ENCODE results near the gene CLASRP.
"Not testable (repeated sequence)": the region's sequence is repeated elsewhere in the genome, so short reads cannot be mapped to it uniquely, and the experiment has no call there.

The CLASRP gene

DNA sequence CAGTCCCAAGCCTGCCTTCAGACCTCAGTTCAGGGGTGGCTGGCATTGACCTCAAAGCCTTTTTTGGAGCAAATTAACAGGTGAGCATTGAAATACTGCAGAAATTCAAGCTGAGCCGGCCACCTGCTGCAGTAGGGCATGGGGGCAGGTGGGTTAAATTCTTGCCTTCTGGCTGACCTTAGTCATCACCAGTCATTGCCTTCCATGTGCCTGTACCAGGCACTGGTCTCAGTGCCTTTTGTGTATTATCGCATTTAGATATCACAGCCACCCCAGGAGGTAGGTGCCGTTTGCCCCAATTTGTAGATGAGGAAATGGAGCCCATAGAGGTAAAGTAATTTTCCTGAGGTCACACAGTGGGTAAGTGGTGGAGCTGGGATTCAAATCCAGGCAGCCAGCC is 61.4 kb downstream of the CLASRP start:
- in situ Hi-C loops (cut with MboI; ENCODE audit: low sequenced_read_pairs) = no loop called here

DNA sequence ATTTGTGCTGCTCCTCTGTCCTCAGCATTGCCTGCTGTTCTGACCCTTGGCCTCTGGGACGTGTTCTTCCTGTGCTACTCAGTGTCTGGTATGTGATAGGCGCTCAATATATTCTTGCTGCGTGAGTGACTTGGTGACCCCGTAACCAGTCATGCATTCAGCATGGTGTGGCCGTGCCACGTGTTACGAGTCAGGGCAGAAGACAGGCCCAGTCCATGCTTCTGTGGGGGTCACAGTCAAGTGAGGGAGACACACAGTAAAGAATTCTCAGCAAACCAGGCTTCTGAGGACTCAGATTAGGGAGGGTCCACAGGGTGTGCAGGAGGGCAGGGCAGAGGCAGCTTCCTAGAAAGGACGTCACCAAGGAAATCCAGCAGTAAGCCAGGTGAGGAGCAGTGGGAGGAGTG is 62.0 kb downstream of the CLASRP start:
- in situ Hi-C loops (cut with MboI; ENCODE audit: low sequenced_read_pairs) = no loop called here

DNA sequence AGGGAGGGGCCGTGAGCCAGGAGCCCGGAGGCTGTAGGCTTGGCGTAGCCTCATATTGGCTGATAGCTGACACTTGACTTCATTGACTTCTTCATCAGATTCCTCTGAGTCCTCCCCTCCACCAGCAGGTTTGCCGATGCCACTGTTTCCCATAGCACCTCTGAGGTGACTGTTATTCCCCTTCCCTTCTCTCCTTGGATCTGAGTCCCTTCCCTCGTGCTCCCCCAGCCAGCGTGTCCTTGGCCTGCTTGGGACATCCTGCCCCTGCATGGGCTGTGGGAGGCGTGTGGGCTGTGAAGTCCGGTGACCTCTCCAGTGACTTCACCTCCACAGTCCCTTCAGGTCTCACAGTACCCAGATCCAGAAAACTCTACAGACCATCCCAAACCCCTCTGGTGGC is 63.0 kb downstream of the CLASRP start:
- in situ Hi-C loops (cut with MboI; ENCODE audit: low sequenced_read_pairs) = no loop called here

DNA sequence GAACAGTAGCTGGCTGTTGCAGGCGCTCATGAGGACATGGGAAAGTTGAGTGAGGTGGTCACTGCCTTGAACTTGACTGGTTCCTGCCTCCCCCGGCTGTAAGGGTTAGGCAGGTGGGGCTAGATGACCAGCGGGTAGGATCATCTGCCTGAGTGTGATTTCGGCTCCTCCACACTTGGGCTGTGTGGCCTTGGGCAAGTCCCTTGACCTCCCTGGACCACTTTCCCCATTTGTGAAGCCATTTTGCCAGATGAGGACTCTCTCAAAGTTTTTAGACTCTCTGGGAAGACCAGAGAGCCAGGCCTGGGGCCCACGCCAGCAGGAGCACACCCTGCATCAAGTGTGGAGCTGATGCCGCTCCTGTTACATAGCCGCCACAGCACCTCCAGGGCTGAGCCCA is 63.6 kb downstream of the CLASRP start:
- in situ Hi-C loops (cut with MboI; ENCODE audit: low sequenced_read_pairs) = no loop called here

DNA sequence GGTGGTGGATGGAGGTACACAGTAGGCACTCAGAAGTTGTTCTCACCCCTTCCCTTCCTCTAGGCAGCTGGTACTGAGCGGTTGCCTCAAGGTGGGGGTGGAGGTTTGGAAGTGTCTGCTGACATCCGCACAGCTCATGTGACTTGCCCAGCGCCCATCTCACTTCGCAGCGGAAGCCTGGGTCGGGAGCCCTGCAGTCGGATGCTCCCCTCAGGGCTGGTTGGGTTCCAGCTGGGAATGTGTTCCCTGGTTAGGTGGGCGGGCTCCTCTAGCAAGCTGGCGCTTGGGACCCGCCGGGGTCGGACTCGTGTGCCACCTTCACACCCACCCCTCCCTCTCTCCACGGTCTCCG is 64.3 kb downstream of the CLASRP start:
- in situ Hi-C loops (cut with MboI; ENCODE audit: low sequenced_read_pairs) = no loop called here

DNA sequence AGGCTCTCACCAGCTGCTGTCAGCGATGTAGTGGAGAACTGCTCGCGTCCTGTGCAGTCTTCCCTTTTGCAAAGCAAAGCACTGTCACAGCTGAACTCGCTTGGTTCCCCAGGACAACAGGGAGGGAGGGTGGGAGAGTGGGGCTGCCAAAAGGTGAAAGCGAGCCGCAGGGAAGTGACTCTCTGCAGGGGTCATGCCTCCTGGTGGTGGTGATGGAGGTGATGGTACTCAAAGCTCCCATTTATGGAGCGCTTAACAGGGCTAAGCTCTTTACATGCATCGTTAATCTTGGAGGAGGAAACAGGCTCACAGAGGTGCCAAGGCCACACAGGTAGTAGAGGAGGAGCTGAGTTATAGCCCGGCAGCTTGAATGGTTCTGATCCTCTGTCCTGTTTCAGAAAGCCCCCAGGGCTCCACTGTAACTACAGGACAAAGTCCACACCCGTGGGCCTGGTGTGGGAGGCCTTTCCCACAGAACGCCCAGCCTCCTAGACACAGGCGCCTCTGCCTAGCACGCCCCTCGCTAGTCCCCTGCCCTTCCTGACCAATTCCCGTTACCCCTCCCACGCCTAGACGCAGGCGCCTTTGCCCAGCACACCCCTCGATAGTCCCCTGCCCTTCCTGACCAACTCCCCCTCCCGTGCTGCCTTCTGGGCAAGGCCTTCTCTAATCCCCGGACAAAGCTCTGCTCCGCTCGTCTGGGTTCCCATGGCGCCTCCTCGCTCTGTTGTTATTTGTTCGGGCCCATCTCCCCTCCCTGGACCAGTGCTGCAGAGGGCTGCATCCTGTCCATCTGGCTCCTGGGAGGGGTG is 64.9 kb downstream of the CLASRP start:
- in situ Hi-C loops (cut with MboI; ENCODE audit: low sequenced_read_pairs) = no loop called here

DNA sequence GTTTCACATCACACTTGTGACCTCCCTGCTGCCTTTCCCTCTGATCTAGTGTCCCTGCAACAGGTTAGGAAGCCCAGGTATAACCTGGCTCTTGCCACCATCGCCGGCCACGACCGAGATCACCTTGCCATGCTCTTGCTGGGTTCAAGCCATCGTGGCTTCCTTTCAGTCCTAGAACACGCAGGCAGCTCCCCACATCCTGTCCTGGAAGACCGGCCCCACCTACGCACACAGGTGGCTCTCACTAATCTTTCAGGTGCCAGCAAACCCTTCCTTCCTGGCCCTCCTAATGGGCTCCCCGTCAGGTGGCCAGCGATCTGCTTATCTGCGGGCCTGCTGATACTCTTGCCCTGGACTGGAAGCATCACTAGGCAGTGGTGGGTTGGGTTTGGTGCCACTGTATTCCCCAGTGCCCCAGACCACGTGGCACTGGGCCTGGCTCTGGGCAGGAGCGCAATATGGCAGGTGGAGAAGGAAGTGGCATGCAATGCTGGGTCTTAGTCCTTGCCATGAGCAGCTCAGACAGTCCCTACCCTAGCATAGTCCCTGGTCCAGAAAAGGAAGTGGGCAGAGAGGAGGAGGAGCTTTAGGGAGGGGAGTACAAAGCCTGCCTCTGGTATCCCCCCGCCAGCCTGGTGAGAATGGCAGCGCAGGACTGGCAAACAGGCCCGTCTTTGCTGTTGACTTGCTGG is 66.0 kb downstream of the CLASRP start:
- in situ Hi-C loops (cut with MboI; ENCODE audit: low sequenced_read_pairs) = no loop called here

DNA sequence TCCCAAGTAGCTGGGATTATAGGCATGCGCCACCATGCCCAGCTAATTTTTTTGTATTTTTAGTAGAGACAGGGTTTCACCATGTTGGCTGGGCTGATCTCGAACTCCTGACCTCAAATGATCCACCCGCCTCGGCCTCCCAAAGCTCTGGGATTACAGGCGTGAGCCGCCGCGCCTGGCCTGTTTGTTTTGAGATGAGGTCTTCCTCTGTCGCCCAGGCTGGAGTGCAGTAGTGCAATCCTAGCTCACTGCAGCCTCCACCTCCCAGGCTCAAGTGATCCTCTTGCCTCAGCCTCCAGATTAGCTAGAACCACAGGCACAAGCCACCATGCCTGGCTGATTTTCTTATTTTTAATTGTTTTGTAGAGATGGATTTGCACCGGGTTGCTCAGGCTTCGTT is 67.5 kb downstream of the CLASRP start:
- in situ Hi-C loops (cut with MboI; ENCODE audit: low sequenced_read_pairs) = not testable (repeated sequence)

DNA sequence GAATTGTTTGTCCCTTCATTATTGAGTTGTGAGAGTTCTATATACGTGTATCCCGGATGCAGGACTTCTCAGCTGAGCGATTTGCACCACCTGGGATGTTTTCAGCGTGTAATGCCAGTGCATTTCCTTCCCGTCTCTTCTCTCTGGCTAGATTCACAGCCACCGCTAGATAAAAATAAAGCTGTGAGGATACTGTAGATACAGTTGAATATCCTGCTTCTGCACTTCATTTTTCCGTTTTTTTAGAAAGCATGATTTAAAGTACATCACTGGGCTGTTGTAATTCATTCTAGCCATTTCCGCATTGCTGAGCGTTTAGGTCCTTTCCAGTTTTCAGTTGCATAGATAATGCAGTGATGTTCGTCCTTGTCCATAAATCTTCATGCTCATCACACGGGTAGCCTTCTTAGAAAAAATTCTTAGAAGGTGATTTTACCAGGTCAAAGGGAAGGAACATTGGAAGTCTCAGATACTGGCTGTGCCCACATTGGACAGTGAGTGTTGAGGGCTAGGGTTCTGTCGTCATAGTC is 68.8 kb downstream of the CLASRP start:
- in situ Hi-C loops (cut with MboI; ENCODE audit: low sequenced_read_pairs) = no loop called here

DNA sequence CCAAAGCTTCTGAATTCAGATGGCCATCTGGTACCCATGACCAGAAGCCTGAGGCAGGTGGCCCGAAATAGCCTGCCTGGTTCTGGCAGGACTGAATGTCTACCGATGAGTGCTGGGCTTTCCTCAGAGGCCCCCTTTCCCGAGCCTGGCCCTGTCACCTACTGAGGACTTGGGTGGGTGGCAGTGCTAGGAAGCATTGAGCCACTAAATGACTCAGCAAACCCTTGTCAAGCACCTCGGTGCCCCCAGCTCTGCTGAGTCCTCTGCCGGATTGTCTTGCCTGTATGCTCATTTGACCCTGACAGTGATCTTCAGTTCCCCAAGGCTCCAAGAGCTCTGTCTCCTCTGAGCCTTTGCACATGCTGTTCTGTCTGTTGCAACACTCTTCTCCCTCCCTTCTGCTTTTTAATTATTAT is 72.0 kb downstream of the CLASRP start:
- in situ Hi-C loops (cut with MboI; ENCODE audit: low sequenced_read_pairs) = no loop called here

DNA sequence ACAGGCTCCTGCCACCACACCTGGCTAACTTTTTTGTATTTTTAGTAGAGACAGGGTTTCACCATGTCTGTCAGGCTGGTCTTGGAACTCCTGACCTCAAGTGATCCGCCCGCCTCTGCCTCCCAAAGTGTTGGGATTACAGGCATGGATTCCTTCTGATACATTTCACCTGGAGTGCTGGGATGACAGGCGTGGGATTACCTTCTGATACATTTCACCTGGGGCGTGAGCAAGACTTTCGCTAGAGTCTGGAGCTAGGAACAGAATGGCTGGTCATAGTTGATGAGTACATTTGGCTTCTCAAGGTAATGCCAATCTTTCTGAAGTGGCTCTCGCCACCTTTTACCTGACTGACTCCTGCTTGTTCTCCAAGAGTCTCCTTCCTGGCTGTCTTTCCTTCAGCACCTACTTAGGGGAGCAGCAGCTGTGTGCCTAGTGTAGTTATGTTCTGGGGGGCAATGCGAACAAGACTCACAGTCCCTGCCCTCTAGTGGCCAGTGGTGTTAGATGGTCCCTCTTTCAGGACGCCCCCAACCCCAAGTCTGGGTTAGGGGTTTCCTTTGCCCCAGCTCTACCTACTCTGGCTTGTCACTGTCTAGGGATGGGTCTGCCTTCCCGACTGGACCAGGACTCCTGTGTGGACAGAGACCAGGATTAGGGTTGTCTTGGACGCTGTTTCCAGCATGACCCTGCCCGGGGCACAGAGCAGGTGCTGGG is 73.4 kb downstream of the CLASRP start:
- in situ Hi-C loops (cut with MboI; ENCODE audit: low sequenced_read_pairs) = no loop called here

DNA sequence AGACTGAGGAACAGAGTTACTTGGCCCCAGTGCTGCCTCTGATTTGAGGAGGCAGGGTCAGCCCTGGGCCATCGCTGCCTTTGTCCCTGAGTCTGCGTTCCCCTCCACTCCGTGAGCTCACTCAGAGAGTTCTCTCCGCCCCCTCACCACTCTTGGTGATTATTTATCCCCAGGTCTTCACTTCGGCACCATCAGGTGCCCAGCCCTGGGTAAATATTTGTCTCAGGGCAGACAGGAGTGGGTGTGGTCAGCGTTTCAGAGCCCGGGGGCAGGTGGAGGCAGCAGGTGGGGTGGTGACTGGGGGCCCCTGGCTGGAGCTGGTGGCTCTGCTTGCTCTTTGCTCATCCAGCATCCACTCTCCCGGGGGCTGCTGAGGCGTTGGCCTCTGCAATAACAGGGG is 74.8 kb downstream of the CLASRP start:
- in situ Hi-C loops (cut with MboI; ENCODE audit: low sequenced_read_pairs) = no loop called here

DNA sequence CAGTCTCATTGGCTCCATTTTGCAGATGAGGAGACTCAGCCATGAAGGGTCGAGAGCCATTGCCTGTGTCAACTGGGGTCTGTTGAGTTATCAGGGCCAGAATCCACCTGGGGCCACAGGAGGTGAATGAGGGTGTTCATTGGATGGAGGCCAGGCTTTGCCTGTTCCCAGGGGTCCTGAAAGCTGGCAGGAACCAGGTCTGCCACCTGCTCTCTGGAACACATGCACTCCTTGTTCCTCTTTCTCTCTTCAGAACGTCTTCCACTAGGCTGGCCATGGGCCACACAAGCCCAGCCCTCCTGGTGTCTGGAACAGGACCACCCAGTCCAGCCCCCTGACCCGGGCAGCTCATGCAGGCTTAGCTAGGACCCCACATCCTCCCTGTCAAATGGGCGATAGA is 75.3 kb downstream of the CLASRP start:
- in situ Hi-C loops (cut with MboI; ENCODE audit: low sequenced_read_pairs) = no loop called here

DNA sequence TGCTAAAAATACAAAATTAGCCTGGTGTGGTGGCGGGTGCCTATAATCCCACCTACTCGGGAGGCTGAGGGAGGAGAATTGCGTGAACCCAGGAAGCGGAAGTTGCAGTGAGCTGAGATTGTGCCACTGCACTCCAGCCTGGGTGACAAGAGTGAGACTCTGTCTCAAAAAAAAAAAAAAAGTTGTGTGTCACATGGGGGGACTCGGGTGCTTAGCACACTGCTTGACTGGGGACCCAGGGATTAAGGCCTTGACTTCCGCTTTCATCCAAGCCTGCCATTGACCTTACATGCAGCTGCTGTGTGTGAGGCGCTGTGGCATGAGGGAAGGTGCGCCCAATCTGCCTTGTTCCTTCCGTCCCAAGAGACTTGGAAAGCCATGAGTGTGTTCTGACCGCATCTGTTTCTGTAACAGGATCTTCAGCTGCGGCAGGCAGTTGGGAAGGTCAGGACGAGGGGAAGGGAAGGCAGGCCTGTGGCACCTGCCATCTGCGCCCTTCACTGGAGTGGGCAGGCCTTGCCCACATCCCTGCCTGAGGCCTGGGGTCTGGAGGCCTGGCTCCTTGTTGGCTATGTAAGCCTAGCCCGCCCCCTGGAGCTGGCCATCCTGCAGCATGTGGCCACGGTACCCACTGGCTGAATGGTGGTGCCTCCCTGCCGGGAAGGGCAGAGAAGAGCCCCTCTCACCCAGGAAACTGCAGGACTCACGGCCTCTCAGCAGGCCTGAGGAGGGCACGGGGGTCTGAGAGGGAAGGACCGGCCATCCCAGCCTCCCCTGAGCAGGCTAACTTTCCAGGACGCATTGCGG is 77.2 kb downstream of the CLASRP start:
- in situ Hi-C loops (cut with MboI; ENCODE audit: low sequenced_read_pairs) = no loop called here

DNA sequence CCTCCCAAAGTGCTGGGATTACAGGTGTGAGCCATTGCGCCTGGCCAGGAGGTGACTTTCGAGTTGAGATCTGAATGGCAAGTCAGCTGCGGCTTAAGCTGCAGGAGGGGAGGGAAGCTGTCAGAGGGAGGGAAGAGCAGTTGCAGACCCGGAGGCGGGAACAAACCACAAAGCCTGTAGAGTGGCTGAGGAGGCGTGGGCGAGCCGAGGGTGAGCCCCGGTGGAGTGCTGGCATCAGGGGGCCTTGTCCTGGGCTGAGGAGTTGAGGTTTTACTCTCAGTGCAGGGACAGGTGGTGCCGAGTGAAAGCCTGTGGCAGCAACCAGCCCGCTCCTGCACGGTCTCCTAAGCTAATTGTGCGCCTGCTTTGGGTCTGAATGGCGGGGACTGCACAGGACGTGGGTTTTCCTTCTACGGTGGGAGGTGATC is 78.3 kb downstream of the CLASRP start:
- in situ Hi-C loops (cut with MboI; ENCODE audit: low sequenced_read_pairs) = no loop called here

DNA sequence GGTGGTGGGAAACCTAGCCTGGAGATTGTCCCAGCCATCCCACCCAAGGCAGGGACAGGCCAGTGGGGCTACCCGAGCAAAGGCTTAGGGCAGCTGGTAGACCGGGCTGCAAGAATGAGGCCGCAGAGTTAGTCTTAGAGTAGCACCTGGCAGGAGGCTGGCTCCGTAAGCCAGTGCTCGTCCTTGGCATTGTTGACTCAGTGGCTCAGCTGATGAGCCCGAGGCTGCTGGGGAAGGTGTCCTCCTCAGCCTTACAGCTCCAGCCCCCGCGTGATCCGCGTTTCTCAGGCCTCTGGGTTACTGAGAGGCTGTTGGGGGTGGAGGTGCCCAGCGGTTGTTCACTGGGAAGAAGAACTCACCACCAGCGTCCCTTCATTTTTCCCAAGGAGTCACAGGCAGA is 78.8 kb downstream of the CLASRP start:
- in situ Hi-C loops (cut with MboI; ENCODE audit: low sequenced_read_pairs) = no loop called here

DNA sequence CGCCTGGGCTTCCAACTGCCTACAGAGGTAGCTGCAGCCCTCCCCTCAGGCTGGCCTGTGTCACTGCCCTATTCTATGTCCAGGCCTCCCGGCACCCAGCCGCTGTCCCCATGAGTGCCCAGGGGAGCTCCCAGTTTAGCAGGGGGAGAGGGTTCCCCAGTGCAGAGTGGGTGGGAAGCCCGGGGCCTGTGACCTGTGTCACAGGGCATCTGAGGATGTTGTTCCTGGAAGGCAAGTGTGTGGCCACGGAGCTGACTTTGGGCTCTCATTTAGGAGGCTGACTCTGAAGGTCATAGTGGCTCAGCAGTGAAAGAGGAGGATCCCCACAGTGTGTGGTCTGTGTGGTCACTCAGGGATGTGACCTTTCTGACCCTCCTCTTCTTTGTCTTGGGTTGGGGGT is 79.3 kb downstream of the CLASRP start:
- in situ Hi-C loops (cut with MboI; ENCODE audit: low sequenced_read_pairs) = no loop called here

DNA sequence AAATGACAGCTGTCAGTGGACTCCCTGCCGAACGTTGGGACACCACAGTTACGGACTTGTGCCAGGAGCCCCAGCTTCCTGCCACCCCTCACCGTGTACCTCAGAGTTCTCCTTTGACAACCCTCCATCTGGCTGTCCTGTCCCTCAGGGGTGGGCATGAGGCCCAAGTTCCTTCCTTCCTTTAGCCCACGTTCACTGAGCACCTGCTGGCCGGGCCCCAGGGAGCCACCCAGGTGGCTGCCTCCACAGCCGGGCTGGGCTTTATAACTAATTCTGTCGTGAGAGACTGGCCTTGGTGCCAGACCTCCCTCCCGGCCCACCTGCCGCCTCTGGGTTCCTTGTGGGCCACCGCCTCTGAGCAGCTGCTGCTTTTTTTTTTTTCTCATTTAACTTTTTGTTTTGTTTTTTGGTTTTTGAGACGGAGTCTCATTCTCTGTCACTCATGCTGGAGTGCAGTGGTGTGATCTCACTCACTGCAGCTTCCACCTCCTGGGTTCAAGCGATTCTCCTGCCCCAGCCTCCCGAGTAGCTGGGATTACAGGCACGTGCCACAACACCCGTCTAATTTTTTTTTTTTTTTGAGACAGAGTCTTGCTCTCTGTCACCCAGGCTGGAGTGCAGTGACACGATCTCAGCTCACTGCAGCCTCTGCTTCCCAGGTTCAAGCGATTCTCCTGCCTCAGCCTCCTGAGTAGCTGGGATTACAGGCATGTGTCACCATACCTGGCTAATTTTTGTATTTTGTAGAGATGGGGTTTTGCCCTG is 79.9 kb downstream of the CLASRP start:
- in situ Hi-C loops (cut with MboI; ENCODE audit: low sequenced_read_pairs) = not testable (repeated sequence)

DNA sequence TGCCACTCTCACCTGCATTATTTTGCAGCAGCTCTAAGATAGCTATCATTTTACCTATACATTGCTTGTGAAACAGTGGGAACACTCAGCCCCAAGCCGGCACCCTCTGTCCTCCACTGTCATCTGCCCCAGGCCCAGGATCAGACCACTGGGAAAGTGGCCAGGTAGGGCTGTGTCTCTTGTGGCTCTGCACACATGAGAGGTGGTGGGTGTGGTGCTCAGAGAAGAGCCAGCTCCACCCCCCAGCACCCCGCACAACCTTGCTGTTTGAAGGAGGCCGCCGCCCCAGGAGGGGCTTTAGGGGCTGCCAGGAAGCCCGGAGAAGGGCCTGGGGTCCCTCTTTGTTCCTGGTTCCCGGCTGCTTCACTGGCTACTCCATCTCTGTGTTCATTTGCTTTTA is 80.7 kb downstream of the CLASRP start:
- in situ Hi-C loops (cut with MboI; ENCODE audit: low sequenced_read_pairs) = no loop called here

All from hTERT RPE-1 (cell line).